NCI-H526 (cell line): ENCODE measurements around the gene CLMP.
A peak's percentile ranks its signal among the peaks of the same experiment; 100 is the strongest.
"Not testable (repeated sequence)": the region's sequence is repeated elsewhere in the genome, so short reads cannot be mapped to it uniquely, and the experiment has no call there.

ENCODE experiments used
- DNase-seq, 2 experiments: peaks; one replicate each; lab custom pipeline; 2025; lab: John Stamatoyannopoulos, UW

Gene CLMP

DNA sequence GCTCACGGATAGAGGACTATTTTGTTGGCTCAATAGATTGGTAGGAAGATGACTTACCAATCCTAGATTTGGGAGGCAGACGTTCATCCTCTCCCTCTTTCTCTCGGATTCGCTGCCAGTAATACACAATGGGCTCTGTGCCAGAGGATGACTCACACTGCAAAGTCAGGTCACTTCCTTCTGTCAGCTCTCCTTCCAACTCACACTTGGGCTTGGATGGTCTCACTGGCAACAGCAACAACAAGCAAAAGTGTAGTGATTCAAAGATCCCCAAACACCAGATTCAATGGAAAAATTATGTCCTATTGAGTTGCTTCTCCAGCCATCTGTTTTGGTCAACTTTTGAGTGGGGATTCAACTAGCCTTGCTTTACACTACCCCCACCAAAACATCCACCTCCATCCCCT is 111.4 kb downstream of the CLMP start:
- DNase-seq, result no peak

DNA sequence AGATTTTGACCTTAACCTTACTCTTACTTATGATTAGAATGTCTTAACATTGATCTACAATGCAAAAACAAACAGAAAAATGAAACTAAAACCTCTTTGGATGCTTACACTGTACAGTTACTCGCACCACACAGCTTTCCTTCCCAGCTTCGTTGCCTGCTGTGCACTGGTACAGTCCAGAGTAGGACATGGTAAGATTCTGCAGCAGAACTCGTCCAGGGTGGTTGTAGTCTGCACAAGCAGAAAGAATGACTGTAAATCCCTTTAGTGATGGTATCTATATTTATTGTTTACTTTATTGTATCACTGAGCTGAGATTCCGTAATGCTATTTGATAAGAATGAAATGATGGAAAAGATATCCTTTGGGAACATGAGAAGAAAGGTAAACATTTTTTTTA is 112.1 kb downstream of the CLMP start:
- DNase-seq, result no peak

DNA sequence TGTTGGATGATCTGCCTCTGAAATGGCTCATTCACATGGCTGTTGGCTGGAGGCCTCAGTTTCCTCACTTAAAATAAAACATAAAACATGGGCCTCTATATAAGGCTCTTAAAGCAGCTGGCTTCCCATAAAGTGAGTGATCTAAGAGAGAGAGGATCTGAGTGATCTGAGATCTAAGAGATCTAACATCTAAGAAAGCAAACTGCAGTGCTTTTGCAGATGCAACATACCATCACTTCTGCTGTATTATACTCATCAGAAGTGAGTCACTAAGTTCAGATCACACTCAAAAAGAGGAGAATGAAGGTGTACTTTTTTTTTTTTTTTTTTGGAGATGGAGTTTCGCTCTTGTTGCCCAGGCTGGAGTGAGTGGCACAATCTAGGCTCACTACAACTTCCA is 115.0 kb downstream of the CLMP start:
- no peak for DNase-seq

DNA sequence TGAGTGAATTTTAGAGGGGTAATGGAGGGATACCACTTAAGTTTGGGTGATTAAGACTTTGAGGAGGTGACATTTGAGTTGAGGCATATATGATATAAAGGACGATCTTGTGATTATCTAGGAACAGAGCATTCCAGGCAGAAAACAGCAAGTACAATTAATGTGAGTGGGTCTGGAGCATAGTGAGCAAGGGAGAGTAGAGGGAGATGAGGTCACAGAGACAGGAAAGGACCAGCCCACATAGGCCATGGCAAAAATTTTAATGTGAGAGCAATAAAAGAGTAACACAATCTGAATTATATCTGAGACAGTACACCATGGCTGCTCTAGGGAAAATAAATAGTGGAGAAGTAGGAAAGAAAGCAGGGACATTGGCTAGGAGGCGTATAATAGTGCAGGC is 118.6 kb downstream of the CLMP start:
- no peak for DNase-seq

DNA sequence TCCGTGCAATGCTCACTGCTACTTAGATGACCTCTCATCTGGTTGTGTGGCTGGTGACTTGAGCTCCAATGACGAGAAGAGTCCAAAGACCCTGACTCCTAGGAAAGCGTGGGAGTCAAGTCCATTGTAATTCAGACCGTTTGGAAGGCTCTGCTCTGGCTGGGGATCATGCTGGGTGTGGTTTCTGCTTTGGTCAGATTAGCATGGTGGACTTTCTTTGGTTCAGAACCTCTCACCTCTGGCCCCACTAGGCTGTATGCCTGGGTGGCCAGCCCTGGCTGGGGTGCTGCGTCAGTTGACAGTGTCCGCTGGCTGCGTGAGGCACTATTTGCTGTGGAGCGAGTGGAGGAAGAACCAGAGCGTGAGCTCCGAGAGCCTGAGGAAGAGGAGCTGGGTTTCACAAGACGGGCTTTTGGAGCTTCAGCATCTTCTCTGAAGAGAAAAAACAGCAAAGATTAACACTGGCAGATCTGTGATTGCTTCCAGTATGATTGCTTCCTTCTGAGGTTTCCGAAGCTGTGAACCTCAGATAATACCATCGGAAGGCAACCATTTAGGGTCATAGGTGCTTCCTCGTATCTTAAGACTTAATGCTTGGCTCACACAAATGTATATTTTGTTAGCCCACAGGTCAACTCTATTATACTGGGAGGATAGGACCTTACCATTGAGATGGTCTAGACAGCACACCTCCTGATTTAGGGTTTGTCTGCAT is 121.5 kb downstream of the CLMP start:
- no peak for DNase-seq

DNA sequence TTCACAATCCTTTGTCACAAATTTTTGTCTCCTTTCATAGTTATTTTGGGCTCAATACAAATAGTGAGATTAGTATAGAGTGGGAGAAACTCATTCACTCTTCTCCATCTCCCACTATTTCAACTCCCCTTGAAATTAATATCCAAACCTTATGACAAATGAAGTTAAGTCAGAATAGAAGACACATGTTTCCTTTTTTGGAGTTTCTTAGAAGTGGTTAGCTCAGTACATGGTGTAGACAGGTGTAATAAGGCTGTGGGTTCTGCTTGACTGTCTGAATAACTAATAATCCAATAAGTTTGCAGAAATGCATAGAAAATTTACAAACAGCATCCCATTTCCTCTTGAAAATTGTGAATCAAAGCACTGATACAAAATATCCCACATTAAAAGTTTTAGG is 122.3 kb downstream of the CLMP start:
- no peak for DNase-seq

DNA sequence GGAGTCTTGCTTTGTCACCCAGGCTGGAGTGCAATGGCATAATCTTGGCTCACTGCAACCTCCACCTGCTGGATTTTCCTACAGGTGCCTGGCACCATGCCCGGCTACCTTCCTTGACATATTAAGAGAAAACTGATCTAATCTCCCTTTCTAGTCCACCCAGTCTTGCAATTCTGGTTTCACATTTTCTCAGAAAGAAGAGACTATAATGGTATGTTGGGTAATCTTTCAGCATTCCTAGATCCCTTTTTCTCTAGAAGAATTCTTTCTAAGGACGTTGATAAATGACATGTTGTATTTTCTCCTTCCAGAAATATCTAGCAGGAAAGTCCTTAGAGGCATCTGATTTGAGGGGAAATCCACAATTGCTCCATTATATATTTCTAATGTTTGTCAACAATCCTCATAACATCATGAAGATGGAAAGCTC is 122.7 kb downstream of the CLMP start:
- DNase-seq, result peak; percentile 82 to 91

DNA sequence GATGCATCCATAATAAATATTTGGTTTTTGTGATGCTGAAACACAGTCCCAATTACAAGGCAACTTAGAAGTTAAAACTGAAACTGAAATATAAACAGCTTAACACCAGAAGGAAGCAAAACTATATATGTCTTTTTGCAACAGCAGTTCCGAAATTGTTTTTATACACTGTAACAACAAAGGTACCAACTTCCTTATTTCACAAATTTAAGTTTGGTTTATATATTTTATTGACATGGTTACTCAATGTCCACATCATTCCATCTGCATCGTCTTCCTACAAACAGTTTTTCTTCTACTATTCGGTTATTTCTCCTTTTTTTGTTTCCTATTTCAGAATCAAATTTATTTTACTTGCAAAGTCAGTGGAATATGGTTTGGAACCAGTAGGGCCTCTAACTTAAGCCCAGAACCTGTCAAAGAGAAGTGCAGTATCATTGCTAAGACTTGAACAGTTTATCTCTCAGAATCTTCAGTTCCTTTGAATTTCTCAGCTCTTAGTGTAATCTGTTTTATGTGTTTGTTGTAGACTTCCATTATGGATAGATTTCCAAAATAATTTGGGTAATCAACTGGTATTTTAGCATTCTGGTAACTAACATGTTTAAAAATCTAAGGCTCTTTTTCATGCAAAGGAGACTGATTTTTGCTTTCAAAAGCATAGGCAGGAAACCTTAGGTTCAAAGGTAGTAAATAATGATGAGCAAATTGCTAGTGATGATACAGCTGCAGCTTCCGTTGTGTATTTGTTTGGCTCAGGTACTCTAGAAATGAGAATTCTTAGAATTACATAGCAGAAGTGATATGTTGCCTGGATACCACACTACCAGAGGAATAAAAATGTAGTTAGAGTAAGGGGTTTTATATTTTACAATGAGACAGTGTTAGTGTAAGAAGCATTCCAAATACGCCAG is 124.9 kb downstream of the CLMP start:
- DNase-seq, result peak in 1 of 2 experiments; percentile 28

DNA sequence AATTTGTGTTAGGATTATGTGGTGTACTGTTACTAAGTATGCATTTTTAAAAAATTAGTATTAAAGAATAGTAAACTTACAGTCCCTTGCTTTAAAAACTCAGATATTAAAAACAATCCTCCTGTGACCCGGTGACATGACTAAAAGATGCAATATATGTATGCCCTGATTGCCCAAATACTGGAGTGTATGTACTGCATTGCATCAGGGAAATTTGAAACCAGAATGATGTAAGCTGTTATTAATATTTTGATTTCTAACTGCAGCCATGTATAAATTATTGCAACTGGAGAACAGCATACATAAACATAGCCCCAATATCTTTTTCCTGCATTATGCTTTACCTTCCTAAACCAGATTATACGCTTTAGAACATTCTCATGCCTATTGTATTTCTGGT is 129.4 kb downstream of the CLMP start:
- peak in 1 of 2 experiments; percentile 21 for DNase-seq

DNA sequence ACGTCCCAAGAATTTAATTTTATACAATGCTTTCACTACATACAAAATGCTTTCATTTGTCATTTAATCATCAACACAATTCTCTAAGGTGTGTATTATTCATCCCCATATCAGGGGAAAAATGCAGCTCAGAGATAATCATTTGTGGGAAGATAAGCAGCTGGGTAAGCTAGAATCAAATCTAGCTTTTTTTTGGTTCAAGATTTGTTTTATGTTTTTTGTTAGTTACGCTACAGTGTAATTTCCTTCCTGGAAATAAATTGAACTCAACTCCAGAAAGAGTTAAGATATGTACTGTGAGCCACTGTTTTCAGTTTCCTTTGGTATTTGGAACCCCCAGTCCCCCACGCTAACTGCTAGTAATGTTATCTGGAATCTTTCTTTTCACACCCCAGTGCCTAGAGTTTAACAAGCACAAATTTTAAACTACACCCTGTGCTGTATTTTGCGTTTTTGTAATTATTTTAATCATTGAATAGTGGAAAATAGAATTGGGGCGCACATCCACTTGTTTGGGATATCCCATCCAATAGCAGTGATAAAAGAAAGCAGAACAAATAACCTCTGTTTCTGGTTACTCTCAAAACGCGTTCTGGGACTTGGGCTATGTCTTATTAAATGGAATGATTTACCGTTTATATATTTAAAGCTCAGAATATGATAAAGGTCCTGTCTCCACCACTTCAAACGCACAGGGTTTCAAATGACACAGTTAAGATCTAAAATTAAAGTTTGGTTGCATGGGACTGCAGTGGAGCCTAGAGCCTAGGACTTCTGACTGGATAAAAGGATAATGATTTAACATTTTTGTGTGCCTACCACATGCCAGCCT is 131.0 kb downstream of the CLMP start:
- DNase-seq, result peak in 1 of 2 experiments; percentile 50

DNA sequence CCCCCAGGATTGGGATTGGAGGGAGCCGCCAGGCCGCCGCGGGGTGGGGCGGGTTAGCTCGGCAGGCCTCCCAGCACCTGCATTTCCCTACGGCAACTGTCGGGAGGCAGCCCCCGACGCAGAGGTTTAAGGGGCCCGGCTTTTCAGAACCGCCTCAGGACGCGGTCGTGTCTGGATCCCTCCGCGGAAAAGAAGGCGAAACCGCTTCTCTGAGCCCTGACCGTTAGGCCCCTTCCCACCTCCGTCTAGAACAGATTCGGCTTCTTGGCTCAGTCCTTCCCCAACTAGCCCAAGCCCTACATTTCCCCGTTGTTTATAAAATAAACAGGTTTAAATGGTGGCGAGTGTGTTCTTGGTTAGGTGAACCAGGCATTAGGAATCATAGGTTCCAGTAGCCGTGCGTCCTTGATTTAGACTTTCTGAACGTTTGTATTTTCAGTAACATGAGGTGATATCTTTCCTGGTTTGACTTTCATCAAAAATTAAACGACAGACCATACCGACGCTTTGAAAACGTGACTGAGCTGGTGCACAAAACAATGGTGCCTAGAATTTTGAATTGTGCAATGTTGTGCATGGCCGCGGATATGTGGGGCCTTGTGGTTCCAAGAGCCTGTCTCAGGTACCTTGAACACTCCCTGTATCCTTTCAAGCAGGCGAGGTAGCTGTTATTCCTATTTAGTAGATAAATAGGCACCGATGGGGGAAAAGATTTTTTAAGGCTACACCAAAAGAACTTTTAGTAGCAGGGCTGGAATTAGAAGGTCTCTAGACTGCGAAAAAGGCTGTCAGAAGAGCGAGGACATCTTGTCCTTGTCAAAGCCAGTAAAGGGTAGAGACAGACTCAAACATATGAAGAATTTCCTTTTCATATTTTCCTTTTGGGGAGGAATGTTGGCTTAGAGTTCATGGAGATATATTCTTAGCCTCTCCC is 131.9 kb downstream of the CLMP start:
- DNase-seq, result peak; percentile 88 to 95

DNA sequence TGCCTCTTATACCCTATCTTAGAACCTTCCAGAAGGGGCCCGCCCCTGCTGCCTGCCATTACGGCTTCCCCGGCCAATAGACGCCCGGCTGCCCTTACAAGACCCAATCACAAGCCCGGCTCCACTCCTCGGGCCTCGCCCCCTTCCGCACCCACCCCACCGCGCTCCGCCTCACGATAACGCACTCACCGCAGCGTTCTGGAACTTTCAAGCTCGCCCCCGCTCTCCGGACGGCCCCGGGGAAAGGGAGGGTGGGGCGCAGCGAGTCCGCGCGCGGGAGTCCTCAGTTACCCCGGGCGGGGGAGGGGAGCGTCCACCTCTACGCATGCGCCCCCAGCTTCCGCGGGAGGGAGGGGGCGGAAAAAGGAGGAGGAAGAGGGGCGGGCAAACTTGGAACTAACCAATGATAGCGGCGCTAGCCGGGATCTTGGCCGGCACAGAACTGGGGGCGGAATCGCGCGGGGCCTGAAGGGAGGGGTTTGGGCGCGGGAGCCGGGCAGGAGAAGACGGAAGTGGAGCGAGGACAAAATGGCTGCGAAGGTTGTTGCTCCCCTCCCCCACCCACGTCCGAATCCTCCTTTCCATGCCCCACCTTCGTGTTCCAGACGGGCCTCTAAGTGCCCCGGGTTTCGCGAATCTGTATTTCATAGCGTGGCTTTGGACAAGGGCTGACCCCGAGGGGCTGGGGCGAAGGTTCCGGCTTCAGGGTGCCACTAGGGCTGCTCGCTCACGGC is 132.7 kb downstream of the CLMP start:
- peak; percentile 100 for DNase-seq

DNA sequence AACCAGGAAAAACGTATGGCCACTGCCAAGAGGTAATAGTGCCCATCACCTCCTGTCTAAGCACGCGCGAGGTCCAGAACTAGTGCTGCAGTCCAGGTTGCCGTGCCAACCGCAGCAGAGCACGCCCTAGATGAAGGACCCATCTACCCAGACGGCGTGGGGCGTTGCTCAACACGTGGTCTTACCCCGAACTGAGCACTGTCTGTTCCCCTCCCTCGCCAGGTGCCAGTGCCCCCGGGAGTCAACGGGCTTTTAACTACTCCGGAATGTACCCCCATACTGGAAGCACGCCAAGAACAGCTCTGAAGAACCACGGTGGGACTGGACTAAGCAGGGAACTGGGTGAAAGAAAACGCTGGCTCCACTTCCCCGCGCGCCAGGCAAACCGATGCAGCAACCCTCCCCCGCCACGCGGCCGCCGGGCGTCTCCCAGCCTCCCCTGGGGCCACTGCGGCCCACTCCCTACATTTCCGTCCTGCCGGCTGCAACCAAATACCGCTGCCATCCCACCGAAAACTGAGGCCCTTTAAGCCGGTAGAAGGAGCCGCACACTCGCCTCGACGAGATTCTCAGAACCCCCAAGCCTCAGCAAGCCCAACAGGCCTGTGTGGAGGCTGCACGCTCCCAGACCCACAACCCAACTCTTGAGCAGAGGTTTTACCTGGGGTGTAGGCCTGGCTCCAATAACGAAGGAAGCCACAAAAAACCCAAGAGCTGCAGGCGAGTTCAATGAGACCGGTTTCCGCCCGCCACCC is 133.5 kb downstream of the CLMP start, which contains the start of gene HSPA8:
HSPA8 (minus strand) TSS at position 734 of the 755 bp plus-strand sequence. CDS start 812 bp downstream, outside the sequence.
- peak; percentile 71 to 83 for DNase-seq

DNA sequence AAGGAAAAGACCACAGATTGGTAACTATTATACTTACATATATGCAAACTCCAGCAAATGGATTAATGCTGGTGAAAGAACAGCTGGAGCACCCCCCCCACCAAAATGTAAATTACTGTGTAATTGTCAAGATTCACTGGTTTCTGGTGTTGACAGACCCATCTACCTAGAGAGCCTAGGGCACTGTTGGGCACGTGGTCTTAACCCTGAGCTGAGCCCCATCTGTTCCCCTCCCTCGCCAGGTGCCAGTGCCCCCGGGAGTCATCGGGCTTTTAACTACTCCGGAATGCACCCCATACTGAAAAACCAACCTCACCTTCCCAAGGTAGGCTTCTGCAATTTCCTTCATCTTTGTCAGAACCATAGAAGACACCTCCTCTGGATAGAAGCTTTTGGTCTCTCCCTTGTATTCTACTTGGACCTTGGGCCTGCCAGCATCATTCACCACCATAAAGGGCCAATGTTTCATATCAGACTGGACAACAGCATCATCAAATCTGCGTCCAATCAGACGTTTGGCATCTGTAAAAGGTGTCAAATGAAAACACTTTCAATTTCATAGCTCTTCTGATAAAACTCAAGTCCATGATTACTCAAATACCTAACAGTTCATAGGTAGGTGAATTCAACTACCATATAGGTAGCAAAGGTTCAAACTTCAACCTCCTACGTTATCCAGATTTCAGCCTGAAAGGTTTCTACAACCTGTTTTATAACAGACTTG is 134.6 kb downstream of the CLMP start:
- DNase-seq, result peak; percentile 49 to 66

DNA sequence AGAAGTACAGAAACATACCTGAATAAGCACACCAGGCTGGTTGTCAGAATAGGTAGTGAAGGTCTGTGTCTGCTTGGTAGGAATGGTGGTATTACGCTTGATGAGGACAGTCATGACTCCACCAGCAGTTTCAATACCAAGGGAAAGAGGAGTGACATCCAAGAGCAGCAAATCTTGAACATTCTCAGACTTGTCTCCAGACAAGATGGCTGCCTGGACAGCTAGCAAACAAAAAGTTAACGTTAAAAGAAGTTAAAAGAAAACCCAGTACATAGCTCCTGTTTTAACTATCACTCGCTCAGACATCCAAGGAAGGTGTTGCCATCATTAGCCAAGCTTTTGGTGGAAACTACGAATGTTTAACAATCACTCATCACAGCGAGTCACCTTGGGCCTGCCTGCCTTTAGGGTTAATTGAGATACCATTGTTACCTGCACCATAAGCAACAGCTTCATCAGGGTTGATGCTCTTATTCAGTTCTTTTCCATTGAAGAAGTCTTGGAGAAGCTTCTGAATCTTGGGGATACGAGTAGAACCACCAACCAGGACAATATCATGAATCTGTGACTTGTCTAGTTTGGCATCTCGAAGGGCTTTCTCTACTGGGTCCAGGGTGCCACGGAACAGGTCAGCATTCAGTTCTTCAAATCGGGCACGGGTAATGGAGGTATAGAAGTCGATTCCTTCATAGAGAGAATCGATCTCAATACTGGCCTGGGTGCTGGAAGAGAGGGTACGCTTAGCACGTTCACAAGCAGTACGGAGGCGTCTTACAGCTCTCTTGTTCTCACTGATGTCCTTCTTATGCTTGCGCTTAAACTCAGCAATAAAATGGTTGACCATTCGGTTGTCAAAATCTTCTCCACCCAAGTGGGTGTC is 135.8 kb downstream of the CLMP start:
- not testable (repeated sequence) for DNase-seq

DNA sequence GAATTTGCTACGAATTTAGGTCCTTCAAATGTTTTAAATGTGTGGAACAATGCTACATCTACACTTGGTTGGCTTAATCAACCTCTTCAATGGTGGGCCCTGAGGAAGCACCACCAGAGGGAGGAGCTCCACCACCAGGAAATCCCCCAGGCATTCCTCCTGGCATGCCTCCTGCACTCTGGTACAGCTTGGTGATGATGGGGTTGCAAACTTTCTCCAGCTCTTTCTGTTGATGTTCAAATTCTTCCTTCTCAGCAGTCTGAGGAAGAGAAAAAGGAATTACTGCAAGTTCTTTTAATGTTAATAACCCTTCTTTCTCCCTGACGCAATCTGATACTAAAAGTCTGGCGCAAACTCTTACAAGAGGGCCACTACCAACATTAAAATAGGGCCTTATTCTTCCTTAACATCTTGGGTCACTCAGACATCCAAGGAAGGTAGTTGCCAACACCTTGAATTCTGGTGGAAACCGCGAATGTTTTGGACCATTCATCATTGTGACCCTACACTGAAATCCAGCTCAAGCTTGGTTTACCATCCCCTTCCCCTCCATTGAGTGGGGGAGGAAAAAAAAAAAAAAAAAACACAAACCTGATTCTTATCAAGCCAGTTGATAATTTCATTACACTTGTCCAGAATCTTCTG is 137.3 kb downstream of the CLMP start:
- DNase-seq, result no peak

DNA sequence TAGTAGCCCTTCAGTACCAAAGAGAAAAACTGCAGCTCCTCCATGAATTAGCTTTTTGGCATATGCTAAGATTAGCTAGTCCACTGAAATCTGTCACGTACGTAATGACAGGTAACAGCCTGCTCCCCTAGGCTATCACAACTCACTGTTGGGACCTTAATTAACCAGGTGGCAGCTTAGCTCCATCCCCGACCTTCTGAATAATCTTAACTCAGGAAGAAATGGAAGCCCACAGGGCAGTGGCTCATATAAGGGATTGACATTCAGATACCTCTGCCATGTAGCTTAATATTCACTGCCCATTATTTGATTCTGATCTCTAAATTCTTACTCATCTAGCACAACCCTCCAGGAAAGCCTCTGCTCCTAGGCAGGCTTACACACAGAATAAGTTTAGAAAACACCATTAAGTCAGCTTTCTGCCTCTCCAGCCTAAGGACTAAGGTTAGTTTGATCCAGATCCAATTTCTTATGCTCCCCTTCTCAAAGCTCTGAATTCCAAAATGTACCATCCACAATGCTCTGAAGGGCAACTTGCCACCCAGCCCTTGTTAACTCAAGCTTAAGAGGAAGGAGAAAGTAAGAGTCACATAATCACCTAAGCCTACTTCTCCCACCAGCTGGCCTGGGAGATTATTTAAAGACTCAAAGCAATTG is 138.1 kb downstream of the CLMP start:
- no peak for DNase-seq
